HG03175 (cell line): ENCODE results near the gene LTO1.

Source experiments
- ATAC-seq: cut with Tn5 transposase; IDR thresholded peaks from one replicate; pipeline ENCODE4 v1.9.1; 2021; ENCODE audit warnings: mild to moderate bottlenecking, moderate library complexity; ENCODE audit not compliant: unreplicated experiment

The LTO1 gene, protein sequence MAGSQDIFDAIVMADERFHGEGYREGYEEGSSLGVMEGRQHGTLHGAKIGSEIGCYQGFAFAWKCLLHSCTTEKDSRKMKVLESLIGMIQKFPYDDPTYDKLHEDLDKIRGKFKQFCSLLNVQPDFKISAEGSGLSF

DNA sequence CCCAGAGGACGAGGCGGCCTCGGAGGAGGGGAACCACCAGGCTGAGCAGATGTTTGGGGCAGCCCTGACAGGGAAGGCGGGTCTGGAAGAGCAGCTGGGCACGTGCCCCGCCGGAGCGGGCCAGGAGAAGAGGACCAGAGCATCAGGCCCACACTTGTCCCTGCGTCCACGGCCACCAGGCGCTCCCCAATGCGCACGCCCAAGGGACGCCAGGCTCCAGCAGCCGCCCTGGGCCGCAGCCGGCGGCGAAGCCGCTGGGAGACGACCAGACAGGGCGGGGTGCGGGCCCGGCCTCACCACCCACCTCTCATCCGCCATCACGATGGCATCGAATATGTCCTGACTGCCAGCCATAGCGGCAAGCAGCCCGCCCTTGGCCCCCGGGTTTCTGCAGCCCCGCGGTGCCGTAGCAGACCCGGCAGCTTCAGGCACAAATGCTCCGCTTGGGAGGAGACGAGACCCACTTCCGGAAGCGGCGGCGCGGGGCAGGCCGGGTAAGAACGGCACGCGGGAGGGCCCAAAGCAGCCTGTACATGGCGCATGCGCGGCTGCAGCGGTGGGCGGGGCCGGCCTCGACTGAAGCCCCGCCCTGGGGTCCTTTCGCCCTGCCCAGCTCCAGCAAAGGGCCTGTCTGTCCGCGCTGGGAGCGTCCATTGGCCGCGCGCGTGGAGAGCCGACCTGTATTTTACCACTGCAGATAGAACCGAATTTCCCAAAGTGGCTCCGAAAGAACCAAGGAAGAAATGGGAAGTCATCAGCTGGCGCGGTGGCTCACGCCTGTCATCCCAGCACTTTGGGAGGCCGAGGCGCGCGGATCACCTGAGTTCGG is at the start of gene LTO1:
TSS of gene LTO1 (minus strand) at position 468 of the 829 bp plus-strand sequence. CDS start at position 354, 114 bp downstream.
- peak; percentile 84 for ATAC-seq

DNA sequence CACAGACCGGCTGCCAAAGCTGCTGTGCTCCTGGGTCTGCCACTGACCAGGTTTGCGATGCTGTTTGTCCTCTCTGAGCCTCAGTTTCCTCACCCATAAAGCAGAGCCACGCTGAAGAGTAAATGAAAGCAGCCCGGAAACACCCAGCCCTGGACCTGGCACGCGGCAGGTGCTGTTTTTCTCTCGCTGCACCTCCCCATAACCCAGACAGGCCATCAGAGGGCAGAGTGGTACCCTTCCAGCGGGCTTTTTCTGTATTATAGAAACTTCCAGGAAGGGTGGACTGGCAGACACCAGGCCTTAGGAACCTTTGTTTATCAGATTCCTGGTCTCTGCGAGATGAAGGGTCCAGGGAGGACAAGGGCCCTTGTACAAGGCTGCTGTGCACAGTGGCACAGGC is 46.6 kb upstream of the LTO1 start:
- no peak for ATAC-seq

DNA sequence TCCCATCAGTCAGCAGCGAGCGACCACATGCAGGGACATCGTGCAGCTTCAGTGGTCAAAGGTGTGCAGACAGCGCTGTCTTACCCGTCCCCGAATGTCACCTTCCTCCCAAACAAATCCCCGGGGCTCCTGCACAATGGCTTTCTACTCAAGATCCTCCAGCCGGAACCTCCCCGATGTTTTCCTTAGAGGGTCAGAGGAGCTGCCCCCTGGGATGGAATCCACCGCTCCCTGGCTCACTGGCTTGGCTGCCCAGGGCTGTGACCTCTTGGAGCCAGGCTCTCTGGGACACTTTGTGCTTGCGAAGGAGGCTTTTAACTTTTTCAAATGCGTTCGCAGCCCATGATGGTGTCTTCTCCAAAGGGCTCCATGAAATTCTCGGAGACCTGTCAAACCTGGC is 46.0 kb upstream of the LTO1 start:
- ATAC-seq = no peak

DNA sequence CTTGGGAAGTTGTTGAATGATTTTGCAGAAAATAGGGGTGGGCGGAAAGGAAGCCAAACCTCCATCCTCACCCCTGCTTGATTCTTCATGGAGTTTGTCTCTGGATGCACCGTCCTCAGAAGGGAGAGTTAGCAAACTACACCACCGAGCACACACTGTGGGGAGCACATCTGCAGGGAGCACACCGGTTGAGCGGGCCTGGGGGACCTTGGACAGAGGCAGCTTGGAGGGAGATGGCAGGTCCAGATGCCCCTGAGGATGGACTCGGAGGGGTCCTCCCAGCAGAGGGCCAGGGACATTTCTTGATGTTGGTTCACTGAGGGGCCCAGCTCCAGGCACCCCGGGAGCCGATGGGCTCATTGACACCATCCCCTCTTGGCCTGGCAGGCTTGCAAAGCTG is 43.8 kb upstream of the LTO1 start:
- no peak for ATAC-seq

DNA sequence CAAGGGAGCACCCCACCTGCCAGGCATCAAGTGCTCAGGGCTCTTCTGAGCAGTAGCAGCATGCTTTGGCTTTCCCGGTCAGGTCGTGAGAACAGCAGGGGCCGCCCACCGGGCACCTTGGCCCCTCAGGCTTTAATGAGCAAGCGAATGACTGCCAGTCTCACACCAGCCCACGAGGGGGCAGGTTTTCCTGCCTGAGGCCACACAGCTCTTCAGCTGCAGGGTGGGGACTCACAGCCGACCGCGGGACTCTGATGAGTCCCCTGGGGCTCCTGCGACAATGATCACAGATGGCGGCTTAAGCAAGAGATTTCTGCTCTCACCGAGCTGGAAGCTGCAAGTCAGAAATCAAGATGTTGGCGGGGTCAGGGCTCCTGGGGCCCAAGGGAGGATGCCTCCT is 43.0 kb upstream of the LTO1 start:
- ATAC-seq = no peak

DNA sequence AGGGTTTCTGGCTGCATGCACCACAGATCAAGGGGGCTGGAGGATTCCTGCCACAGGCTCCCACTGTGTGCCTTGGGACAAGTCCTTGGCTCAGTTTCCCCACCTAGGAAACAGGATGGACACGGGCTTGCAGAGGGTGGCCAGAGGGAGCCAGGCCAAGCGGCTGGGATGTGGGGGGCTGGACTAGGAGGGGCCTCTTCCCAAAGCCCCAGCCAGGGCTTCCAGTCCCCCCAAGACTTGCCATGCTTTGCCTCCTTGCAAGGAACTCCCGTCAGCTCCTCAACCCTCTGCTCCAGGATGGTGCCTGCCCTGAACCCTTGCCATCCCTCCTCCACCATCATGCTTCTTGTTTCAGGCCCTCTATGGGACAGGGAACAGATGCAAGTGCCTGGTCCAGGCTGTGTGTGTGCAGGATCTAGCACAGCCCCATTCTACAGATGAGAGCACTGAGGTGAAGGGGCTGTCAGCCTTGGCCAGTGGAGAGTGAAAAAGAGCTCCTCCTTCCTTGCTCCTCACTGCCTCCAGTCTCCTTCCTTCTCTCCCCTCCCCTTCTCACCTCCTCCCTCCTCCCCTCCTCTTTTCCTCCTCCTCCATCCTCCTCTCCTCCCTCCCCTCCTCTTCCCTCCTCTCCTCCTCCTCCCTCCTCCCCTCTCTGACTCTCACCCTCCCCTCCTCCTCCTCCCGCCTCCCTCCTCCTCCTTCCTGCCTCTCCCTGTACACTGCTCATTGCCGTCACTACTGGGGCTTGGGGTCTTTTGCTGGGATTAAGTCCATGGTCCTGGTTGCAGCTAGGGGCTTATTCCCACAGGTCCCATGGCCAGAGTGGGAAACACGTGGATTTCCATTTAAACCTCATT is 42.0 kb upstream of the LTO1 start:
- ATAC-seq = no peak

DNA sequence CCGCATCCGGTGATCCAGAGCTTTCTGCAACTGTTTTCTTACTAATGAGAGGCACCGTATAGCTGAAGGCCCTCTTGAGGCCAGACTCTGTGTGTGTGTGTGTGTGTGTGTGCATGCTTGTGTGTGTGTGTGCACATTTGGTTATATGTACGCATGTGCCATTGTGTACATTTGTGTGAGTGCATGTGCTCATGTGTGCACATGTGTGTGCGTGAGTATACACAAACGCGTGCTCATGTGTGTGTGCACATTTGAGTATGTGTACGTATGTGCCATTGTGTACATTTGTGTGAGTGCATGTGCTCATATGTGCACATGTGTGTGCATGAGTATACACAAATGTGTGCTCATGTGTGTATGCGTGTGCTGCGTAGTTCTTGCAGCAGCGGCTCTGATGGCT is 40.9 kb upstream of the LTO1 start:
- no peak for ATAC-seq

DNA sequence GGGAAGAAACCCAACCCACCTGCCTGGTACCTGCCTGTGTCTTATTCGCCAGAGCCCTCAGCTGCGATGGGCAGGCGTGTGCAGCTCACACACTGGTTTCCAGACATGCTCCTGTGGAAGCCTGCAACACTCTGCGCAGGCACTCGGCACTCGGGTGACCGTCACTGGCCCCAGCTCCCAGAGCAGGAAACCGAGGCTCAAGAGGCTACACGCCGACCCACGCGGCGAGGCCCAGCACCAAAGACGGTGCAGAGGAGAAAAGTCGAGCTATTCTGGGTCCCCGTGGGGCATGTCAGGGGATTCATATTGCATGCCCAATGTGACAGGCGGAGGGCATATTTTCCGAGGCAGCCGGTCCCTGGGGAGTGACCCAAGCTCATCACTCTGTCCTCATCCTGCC is 40.3 kb upstream of the LTO1 start:
- no peak for ATAC-seq

DNA sequence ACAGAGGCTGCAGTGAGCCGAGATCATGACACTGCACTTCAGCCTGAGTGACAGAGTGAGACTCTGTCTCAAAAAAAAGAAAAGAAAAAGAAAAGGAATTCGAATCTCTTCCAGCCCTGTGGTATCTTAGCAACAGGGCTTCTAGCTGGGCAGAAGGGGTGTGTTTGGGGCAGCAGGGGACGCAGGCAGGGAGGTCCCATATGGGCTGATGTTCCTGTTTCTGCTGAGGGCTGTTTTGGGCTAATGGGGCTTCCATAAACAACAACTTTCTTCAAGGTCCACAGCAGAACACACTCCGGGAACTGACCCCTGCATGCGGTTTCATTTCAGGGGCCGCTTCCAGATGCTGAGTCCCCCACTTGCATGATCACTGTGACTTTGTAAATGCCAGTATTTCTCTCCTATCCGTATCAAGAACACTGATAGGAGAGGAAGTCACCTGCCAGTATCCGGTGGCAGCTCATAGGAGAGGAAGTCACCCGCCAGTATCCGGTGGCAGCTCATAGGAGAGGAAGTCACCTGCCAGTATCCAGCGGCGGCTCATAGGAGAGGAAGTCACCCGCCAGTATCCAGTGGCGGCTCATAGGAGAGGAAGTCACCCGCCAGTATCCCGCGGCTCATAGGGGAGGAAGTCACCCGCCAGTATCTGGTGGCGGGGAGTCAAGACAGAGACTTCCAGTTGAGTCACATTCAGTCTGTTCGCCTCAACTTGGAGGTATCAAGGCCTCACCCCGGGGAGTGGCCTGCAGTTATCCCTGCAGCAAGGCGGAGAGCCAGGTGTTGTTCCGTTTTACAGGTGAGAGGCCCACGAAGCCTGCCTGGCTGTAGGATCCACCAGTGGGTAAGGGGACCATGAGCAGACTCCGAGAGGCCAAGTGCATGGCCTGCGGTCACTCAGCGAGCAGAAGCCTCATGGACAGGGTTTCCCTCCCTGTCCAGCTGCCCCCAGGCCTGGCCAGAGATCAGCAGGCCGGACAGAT is 37.0 kb upstream of the LTO1 start:
- ATAC-seq = no peak

DNA sequence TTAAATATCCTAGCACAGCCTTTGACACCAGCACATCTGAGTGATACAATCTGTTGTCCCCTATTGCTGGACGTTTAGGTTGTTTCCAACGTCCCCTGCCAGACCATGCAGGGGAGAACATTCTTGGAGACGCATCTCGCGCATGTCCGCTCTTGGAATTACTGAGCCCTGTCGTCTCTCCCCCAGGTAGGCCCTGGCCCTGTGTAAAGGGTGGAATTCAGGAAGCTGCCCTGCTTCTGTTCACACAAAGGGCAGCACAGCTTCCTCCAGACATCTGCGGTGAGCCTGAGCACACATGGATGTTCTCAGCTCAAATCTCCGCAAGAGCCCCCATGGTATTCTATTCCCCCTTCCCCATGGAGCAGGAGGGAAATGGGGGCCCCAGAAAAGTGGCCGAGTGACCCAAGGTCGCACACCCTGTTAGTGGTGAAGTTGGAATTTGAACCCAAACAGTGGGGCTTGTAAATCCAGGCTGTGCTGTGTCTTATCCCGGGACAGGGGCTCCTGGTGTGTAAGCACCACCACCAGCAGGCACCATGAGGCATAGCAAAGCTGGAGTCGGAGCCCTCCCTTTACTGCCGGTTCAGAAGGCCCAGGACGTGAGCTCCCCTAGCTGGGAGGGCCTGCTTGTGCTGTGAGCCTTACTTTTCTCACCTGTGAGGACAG is 33.7 kb upstream of the LTO1 start:
- no peak for ATAC-seq

DNA sequence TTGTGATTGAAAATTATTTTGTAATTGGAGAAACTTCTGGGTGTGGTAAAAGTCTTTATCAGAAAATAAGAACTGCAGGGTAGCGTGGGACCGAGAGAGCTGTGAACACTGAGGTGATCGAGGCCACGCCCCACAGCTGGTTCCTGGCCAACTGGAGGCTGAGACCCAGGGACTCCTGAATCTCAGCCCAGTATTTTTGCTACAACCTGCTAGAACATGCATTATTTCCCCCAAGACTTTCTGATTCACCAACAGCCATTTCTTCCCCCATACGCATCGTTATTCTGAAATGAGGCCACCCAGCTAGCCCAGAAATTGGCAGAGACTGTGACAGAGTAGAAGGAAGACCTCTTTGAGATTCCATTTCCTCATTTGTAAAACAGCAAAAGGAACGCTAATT is 32.0 kb upstream of the LTO1 start:
- ATAC-seq = no peak

DNA sequence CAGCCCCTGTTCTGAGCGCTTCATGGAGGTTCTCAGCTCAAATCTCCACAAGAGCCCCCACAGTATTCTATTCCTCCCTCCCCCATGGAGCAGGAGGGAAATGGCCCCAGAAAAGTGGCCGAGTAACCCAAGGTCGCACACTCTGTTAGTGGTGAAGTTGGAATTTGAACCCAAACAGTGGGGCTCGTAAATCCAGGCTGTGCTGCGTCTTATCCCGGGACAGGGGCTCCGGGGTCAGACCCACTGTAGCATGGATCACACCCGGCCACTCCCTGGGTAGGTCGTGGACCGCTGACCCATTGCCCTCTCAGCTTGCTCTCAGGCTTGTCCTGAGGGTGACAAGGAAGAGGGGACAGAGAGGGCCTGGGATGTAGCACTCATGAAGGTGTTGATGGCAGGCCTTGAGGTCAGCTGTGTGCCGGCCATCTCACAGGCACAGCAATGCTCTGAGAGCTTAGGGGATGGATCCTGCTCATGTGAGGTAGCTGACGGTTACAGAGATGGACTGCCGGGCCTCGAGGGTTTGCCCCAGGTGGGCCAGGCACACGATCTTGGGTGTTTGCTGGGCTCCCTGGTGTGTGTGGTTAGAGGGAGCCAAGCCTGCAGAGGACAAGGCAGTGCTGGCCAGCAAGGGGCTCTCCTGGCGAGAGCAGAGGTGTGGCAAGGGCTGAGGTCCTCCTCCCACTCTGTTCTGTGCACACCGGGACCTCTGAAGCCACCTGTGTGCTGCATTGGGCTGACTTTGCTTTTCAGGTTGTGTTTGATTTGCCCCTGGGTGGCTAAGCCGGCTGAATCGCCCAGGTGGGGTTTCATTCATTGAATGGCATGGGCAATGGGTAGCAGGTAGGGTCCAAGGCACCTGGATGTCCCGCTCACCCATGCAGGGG is 31.0 kb upstream of the LTO1 start:
- no peak for ATAC-seq

DNA sequence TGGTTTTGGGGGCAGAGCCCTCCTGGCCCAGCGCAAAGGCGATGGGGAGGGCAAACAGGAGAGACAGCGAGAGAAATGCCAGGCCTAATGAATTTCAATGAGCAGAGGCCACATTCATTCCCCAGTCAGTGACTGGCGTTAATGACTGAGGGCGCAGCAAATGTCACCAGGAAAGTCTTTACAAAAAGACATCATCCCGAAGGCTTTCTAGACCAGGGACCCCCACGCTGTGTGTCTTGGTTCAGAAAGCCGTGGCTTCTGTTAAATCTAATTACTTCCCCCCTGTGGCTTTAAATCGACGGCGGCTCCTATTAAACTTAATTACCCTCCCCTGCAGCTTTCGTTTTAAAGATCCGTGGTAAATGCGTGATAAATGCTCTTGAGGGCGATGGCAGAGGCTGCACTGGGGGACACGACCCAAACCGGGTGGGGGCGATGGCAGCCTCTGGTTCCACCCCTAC is 30.2 kb upstream of the LTO1 start:
- ATAC-seq = no peak

DNA sequence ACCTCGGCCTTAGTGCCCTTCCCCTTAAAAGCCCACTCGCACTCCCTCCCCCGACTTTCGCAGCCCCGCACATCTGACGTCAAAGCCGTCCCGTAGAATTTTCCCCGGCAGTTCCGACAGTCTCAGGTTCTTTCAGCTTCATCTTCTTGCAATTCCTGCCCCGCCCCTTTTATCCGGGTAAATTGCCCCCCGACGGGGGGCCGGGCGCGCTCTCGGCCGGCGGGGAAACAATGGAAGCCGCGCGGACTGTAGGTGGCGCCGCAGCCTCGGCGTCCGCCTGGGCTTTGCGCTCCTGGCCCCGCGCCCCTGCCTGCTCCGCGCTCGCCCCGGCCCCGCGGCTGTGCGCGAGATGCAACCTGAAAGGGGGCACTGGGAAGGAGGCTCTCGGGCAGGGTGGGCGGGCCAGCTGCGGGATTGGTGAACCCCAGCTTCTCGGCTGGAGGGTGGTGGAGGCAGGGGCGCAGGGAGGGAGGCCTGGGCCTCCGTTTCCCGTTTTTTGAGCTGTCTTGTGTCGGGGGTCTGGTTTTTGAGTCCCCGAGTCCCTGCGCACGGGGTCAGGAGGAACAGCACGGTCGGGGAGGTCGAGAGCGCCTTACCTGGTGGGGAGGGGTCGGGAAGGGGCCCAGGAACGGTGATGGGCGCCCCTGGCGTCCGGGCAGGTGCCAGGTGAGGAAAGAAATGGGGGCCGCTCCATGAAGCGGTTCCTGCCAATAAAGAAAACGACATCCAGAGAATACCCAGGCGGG is 29.5 kb upstream of the LTO1 start:
- ATAC-seq = no peak

DNA sequence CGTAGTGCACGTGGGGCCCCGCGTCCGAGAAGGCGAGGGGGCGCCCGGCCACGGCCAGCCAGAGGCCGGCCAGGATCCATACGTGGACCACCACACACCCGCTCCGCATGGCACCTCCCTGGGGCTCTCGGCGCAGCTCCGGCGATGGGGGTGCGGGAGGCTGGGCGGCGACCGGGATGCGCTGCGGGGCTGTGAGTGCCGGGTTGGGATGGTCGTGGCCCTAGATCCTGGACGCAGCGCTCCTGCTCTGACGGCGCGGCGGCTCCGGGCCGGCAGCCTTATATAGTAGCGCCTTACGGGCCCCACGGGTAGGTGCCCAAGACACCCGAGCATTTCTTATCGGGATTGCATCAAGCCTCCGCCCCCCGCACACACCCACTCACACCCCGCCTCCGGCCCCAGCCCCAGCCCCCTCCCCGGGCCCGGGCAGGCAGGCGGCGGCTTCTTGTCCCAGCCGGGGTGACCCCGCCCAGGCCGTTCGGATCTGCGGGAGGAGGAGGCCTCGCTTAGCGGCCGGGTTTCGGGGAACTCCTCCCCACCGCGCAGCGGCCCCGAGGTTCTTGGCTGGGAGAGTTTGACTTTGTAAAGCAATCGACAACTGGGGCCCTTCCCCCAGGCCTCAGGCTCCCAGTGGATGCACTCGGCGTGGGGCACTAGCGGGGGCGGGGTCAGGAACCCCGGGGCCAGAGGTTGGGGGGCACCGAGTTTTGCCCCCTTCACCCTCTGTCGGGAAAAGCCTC is 28.8 kb upstream of the LTO1 start, which contains the start of gene FGF19:
TSS of gene FGF19 (minus strand) at position 255 of the 740 bp plus-strand sequence. CDS start at position 109, 146 bp downstream.
- no peak for ATAC-seq

DNA sequence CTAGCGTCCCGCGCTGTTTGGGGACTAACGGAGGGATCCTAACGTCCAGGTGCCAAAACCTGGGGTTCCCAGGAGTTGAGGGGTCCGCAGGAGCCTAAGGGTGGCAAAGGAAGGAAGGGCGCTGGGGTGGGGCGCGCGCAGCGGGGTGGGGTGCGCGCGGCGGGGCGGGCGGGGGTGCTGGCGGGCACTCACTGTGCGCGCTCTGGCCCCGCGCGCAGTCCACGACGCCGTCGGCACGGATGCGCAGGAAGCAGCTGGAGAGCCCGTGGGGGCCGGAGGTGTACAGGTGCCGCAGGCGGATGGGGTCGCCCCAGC is 28.3 kb upstream of the LTO1 start:
- no peak for ATAC-seq

DNA sequence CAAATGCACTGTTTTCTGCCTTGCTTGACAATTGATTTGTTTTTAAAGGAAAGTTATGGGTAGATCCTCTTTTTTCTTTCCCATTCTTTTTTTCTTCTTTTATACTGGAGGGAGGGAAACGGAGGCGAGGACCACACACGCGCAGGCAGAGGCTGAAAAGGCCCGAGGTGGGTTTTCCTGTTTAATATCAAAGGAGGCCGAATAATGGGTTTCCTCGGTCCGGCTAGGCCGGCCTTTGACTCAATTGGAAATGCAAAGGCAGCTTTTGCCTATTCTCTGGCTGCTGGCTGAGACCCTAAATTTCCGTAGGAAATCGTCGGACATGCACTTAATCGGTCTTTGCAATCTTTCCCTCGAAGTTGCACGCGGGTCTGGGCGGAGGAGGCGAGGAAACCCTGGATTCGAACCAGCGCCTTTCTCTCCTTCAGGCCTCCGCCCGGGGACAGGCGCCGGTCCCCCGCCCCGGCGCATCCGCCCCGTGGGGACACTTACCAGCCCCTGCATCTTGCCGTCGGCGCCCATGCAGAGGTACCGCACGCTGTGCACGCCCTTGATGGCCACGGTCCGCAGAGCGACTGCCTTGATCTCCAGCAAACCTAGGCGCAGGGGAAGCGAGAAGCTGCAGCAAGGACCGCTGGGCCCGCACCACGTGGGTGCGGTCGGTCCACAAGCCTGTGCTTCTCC is 27.8 kb upstream of the LTO1 start:
- no peak for ATAC-seq
